Measurements from ENCODE around the gene AP1G2.

DNA sequence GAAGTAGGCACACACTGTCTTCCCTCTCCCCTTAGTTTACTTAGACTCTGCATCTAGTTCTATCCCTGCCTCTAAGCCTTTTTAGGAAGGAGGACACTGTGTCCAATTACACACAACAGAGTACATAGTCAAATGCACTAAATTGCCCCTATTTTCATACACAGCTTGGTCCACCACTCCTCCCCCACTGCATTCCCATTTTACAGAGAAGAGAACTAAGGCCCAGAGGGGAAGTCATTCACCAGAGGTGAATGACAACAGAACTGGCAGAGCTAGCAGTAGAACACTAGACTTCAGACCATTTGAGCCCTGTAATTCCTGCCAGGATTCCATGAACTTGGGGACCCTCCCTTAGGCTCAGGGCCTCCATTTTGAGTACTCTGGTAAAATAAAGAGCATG is 12.1 kb upstream of the AP1G2 start:
- TF ChIP-seq, protein P1, sequence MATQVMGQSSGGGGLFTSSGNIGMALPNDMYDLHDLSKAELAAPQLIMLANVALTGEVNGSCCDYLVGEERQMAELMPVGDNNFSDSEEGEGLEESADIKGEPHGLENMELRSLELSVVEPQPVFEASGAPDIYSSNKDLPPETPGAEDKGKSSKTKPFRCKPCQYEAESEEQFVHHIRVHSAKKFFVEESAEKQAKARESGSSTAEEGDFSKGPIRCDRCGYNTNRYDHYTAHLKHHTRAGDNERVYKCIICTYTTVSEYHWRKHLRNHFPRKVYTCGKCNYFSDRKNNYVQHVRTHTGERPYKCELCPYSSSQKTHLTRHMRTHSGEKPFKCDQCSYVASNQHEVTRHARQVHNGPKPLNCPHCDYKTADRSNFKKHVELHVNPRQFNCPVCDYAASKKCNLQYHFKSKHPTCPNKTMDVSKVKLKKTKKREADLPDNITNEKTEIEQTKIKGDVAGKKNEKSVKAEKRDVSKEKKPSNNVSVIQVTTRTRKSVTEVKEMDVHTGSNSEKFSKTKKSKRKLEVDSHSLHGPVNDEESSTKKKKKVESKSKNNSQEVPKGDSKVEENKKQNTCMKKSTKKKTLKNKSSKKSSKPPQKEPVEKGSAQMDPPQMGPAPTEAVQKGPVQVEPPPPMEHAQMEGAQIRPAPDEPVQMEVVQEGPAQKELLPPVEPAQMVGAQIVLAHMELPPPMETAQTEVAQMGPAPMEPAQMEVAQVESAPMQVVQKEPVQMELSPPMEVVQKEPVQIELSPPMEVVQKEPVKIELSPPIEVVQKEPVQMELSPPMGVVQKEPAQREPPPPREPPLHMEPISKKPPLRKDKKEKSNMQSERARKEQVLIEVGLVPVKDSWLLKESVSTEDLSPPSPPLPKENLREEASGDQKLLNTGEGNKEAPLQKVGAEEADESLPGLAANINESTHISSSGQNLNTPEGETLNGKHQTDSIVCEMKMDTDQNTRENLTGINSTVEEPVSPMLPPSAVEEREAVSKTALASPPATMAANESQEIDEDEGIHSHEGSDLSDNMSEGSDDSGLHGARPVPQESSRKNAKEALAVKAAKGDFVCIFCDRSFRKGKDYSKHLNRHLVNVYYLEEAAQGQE (IDR thresholded peaks at IDR 0.05; ENCODE audit: low read depth, low read length), result no peak
- TF ChIP-seq, protein P2, sequence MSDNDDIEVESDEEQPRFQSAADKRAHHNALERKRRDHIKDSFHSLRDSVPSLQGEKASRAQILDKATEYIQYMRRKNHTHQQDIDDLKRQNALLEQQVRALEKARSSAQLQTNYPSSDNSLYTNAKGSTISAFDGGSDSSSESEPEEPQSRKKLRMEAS (IDR thresholded peaks at IDR 0.05; ENCODE audit: low read depth), result no peak
- TF ChIP-seq, protein P3, sequence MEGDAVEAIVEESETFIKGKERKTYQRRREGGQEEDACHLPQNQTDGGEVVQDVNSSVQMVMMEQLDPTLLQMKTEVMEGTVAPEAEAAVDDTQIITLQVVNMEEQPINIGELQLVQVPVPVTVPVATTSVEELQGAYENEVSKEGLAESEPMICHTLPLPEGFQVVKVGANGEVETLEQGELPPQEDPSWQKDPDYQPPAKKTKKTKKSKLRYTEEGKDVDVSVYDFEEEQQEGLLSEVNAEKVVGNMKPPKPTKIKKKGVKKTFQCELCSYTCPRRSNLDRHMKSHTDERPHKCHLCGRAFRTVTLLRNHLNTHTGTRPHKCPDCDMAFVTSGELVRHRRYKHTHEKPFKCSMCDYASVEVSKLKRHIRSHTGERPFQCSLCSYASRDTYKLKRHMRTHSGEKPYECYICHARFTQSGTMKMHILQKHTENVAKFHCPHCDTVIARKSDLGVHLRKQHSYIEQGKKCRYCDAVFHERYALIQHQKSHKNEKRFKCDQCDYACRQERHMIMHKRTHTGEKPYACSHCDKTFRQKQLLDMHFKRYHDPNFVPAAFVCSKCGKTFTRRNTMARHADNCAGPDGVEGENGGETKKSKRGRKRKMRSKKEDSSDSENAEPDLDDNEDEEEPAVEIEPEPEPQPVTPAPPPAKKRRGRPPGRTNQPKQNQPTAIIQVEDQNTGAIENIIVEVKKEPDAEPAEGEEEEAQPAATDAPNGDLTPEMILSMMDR (IDR thresholded peaks at IDR 0.05), result no peak
- TF ChIP-seq, protein P4, sequence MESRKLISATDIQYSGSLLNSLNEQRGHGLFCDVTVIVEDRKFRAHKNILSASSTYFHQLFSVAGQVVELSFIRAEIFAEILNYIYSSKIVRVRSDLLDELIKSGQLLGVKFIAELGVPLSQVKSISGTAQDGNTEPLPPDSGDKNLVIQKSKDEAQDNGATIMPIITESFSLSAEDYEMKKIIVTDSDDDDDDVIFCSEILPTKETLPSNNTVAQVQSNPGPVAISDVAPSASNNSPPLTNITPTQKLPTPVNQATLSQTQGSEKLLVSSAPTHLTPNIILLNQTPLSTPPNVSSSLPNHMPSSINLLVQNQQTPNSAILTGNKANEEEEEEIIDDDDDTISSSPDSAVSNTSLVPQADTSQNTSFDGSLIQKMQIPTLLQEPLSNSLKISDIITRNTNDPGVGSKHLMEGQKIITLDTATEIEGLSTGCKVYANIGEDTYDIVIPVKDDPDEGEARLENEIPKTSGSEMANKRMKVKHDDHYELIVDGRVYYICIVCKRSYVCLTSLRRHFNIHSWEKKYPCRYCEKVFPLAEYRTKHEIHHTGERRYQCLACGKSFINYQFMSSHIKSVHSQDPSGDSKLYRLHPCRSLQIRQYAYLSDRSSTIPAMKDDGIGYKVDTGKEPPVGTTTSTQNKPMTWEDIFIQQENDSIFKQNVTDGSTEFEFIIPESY (IDR thresholded peaks at IDR 0.05; ENCODE audit: borderline replicate concordance, low read depth), result no peak
- TF ChIP-seq EZH2phosphoT487 (IDR thresholded peaks at IDR 0.05; ENCODE audit: borderline replicate concordance, low read depth), result no peak
- TF ChIP-seq RFX5 (IDR thresholded peaks at IDR 0.05; ENCODE audit: low read length), result no peak
- no peak for TF ChIP-seq GATA2 (CRISPR knock-in tag; IDR thresholded peaks at IDR 0.05)
- TF ChIP-seq EP300 (IDR thresholded peaks at IDR 0.05; ENCODE audit: borderline replicate concordance in 1 of 2, low read depth in 1 of 2, low read length in 1 of 2), result no peak
- no peak for TF ChIP-seq TAF1 (IDR thresholded peaks at IDR 0.05; ENCODE audit: borderline replicate concordance, low read depth, low read length)
- no peak for TF ChIP-seq ELF1 (IDR thresholded peaks at IDR 0.05)
- no peak for TF ChIP-seq NRF1 (IDR thresholded peaks at IDR 0.05; ENCODE audit: low read depth, low read length)
- no peak for TF ChIP-seq SIN3A (IDR thresholded peaks at IDR 0.05; ENCODE audit: borderline replicate concordance, low read depth, low read length)
